Tracheal epithelial cell (primary cell): ENCODE data around the gene CDH24. TPM values are rescaled to one million over a fixed set of nuclear protein-coding genes. Genes with fewer than 3 reads are reported as not detected.

Experiments used
- total RNA-seq: library from RNA; depleted of rRNA; stranded (reverse); fragments of >200 nt; gene quantifications from 2 replicates; pipeline ENCODE4 v1.2.1, GENCODE V29; 2014

CDH24 gene
- 3.4 and 4.3 TPM in 2 replicates for total RNA-seq

DNA sequence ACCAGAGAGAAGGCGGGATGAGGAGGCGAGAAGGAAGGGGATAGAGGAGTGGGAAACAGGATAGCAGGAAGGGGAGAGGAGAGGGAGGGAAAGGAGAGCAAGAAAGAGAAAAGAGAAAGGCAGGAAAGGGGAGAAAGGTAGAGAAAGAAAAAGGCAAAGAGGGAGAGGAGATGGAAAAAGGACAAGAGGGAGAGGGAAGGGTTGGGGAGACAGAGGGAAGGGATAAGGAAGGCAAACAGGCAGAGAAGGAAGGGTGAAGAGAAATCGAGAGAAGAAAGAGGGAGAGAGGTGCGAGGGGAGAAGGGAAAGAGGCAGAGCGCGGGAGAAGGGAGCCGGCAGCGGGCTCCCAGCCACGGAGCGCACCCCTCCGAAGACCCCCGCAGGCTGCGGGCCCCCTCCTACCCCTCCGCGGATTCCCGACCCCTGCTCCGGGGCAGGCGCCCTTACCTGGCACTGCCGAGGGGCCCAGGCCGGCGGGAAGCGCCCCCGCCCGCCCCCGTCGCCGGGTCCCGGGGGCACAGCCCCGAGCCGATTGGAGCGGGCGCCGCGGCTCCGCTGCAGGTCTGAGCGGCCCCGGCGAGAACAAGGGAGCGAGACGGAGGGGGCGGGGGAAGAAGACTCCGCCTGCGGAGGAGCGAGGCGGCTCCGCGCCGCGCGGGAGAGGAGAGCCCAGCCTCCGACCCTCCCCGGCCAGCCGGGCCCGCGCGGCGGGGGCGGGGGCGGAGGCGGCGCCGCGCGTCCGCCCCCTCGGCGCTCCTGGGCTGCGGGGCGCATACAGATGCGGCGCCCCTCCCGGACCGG, at the start of gene CDH24:
Gene CDH24, minus strand, starts transcription at position 565 of the 801 bp plus-strand sequence. CDS start 1,787 bp downstream, outside the sequence.

DNA sequence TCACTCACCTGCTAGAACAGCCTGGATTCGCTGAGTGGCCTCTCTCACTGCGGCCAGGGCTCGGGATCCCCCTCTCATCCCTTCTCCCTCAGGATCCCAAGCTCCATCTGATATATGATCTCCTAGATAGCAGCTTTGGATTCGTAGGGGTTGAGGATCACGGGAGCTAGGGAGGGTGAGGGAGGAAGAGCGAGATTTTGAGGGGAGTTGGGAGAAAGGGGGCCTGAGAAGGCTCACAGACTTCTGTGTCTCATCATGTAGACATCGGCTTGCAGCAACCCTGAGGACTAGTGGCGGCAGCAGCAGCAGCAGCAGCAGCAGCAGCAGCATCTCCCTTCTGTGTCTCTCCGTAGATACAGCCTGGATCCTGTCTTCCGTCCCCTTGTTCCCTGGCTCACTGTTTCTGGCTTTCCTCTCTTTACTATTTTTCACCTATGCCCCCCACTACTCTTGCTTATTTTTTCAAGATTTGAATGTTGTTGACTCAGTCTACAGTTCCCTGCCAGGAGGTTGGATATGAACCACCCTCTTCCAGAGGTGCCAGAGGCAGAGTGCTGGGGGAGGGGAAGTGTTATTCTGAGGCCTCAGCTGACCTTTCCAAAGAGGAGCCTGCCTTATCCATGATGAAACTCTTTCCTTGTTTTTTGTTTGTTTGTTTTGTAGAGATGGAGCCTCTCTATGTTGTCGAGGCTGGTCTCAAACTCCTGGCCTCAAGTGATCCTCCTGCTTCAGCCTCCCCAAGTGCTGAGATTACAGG, 47.4 kb upstream of the CDH24 start, which contains the start of gene CIROP:
Gene CIROP, minus strand, starts transcription at position 399 of the 757 bp plus-strand sequence. Its CDS starts 69 bp downstream, at position 330.

DNA sequence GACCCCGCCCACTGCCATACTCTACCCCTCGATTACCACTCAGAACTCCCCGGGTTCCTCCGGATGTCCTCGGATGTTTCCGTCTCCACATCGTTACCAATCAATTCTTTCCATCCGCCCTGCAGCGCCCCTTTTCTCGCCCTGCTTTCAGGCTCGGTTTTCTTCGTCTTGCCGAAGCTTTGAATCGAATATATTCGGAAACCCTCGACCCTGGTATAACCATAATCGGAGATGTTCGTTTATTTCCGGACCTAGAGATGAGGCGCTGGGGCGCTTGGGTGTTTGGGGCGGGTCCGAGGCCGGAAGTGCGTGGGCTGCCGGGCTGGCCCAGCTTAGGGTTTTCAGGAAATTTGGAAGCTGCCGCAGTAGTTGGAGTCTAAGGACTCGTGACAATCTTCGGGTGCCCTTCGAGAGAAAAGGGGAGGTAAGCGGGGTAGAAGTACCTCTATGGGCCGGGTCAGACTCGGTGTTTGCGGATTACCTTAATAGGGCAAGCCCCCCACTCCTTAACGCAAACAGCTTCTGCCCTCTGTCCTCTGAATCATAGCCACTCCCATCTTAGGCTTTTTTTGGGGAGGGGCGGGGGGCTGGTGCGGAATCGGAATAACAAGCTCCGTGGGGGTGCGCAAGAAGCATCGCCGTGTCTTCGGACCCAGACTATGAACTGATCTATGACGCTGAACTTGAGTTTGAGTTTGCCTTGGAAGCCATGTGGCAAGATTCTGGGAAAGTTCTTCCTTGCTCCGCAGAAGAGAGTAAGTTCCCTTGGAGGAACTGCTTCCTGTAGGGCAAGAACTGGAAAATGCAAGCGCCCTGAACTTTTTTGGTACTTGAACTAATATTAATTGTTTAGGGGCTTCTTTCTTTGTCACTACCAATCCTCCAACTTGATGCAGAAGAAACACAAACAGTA, 38.1 kb upstream of the CDH24 start, which contains the start of gene C14orf119:
Gene C14orf119, plus strand, starts transcription at position 310 of the 913 bp plus-strand sequence. CDS start 2,154 bp downstream, outside the sequence.

DNA sequence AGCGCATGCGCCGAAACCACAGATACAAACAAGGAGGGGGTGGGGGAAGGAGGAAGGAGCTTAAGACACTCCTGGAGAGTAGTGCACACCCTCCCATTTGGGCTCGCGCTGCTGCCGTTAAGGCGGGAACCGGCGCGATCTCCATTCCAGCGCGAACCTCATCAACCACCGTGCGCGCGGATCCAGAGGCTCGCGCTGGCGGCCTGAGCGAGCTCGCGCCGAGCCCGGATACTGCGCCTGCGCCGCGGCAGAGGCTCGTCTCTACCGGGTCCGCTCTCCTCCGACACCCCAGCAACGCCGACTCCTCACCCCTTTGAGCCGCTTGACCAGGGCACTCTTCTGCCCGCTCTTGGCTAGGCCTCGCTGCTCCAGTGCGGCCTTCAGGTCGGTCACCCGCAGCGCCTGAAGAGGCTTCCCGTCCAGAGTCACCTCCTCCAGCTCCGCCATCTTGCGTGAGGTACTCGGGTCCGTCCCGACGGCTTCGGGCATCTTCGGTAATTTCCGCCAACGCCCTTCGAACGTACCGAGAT, 37.4 kb upstream of the CDH24 start, which contains the start of gene ACIN1:
Gene ACIN1, minus strand, starts transcription at position 471 of the 530 bp plus-strand sequence. Its CDS starts 24 bp downstream, at position 447.

DNA sequence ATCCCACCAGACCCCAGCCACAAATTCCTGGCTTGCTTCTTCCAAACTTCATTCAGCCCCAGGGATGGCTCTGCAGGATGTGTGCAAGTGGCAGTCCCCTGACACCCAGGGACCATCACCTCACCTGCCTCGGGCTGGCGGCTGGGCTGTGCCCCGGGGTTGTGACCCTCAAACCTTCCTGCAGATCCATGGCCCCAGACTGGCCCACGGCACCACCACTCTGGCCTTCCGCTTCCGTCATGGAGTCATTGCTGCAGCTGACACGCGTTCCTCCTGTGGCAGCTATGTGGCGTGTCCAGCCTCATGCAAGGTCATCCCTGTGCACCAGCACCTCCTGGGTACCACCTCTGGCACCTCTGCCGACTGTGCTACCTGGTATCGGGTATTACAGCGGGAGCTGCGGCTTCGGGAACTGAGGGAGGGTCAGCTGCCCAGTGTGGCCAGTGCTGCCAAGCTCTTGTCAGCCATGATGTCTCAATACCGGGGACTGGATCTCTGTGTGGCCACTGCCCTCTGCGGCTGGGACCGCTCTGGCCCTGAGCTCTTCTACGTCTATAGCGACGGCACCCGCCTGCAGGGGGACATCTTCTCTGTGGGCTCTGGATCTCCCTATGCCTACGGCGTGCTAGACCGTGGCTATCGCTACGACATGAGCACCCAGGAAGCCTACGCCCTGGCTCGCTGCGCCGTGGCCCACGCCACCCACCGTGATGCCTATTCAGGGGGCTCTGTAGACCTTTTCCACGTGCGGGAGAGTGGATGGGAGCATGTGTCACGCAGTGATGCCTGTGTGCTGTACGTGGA, 15.0 kb downstream of the CDH24 start, which contains the start of gene PSMB11:
Gene PSMB11, plus strand, starts transcription at position 51 of the 804 bp plus-strand sequence. Its CDS starts 14 bp downstream, at position 65.

DNA sequence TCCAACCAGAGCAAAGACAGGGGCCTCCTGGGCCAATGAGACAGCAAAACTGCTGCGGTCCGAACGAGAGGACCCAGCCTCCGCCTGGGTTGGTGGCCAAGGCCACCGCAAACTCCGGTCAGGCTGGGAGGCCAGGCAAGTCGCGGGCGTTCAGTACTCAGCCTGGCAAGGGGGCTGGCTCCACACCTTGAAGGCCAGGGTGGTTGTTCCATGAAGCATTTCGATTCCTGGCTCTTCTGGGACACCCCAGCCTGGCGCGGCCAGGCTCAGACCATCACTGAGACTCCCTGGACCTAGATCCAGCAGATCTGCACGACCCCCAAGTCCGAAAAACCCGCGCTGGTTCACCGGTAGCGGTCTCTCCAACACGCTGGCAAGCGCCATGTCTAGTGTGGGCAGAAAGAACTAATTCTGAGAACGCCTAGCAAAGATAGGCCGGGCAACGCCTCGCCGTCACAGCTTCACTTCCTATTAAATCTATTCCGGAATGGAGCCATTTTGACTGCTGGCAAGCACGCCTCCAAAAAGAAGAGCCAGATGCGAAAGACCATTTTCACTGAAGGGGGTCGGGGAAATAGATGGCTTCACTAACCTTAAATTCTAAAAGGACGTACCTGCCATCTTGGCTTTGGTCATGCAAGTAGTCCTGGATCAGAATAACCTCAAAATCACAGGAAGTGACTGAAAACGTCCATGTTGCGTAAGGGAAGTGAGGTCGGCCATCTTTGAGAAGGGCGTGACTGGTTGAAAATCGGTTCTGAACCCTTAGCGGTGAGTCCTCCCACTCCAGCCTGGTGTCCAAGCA, 22.6 kb downstream of the CDH24 start, which contains the start of gene PSMB5:
Gene PSMB5, minus strand, starts transcription at position 403 of the 805 bp plus-strand sequence. Its CDS starts 19 bp downstream, at position 384.

GRCh38 chr14:23009939-23010726, 47.2 kb downstream of the CDH24 start, which contains the start of gene C14orf93:
Gene C14orf93 (minus strand): TSS chr14:23010143. CDS start chr14:22999023, 11,120 bp downstream.

Other genes with a start within 250 kb of the CDH24 start
- 0.43 and 3.1 TPM in 2 replicates for gene SLC7A7, start 242.1 kb downstream of the CDH24 start, total RNA-seq
- 28.9 and 30.1 TPM in 2 replicates for gene MRPL52, start 227.6 kb downstream of the CDH24 start, total RNA-seq
- gene MMP14, start 220.9 kb downstream of the CDH24 start, total RNA-seq, result 151 and 263 TPM in 2 replicates
- 52.9 and 61.2 TPM in 2 replicates for gene LRP10, start 185.8 kb downstream of the CDH24 start, total RNA-seq
- gene REM2, start 174.3 kb downstream of the CDH24 start, total RNA-seq, result 0.43 TPM in 1 of 2 replicates, not detected in the other
- gene RBM23, start 138.4 kb downstream of the CDH24 start, total RNA-seq, result 48.9 and 70.8 TPM in 2 replicates
- 80.4 and 83.9 TPM in 2 replicates for gene PRMT5, start 128.1 kb downstream of the CDH24 start, total RNA-seq
- gene HAUS4, start 100.4 kb downstream of the CDH24 start, total RNA-seq, result 51.6 and 150 TPM in 2 replicates
- 250 and 322 TPM in 2 replicates for gene AJUBA, start 75.0 kb downstream of the CDH24 start, total RNA-seq
- gene C14orf93, start 47.4 kb downstream of the CDH24 start, total RNA-seq, result 13.0 and 20.5 TPM in 2 replicates
- gene PSMB5, start 22.6 kb downstream of the CDH24 start, total RNA-seq, result 186 and 259 TPM in 2 replicates
- not detected in 2 replicates for gene PSMB11, start 15.3 kb downstream of the CDH24 start, total RNA-seq
- 25.8 and 31.8 TPM in 2 replicates for gene ACIN1, start 37.6 kb upstream of the CDH24 start, total RNA-seq
- 27.7 and 43.1 TPM in 2 replicates for gene C14orf119, start 38.0 kb upstream of the CDH24 start, total RNA-seq
- not detected in 2 replicates for gene CIROP, start 47.5 kb upstream of the CDH24 start, total RNA-seq
- not detected in 2 replicates for gene CEBPE, start 61.7 kb upstream of the CDH24 start, total RNA-seq
- gene SLC7A8, start 126.1 kb upstream of the CDH24 start, total RNA-seq, result 2.4 and 5.5 TPM in 2 replicates
- not detected in 2 replicates for gene RNF212B, start 180.4 kb upstream of the CDH24 start, total RNA-seq
- gene HOMEZ, start 228.6 kb upstream of the CDH24 start, total RNA-seq, result 7.2 and 8.2 TPM in 2 replicates
- 3.1 and 3.4 TPM in 2 replicates for gene PPP1R3E, start 245.3 kb upstream of the CDH24 start, total RNA-seq
- gene BCL2L2, start 249.3 kb upstream of the CDH24 start, total RNA-seq, result 16.8 and 21.2 TPM in 2 replicates